Prostate gland (tissue), 2 donors: ENCODE data around the gene NEURL1.

Experiments used
- POLR2A ChIP-seq: fragments of 450-650 bp; IDR thresholded peaks from one replicate; pipeline ENCODE4 v1.6.1; 2016; ENCODE audit warnings: antibody characterized with exemption, mild to moderate bottlenecking
- TF ChIP-seq, protein P1 (sequence below), 4 experiments: fragments of 200-600 bp in 2 of 4; fragments of 450-650 bp in 2 of 4; sonication (generic) in 2 of 4; IDR thresholded peaks; 1 replicate in 3 of 4; 2 replicates in 1 of 4; pipeline ENCODE4 v1.5.1; 2016 to 2019; ENCODE audit warnings: antibody characterized with exemption in 4 of 4, mild to moderate bottlenecking in 2 of 4, moderate library complexity in 2 of 4

DNA sequence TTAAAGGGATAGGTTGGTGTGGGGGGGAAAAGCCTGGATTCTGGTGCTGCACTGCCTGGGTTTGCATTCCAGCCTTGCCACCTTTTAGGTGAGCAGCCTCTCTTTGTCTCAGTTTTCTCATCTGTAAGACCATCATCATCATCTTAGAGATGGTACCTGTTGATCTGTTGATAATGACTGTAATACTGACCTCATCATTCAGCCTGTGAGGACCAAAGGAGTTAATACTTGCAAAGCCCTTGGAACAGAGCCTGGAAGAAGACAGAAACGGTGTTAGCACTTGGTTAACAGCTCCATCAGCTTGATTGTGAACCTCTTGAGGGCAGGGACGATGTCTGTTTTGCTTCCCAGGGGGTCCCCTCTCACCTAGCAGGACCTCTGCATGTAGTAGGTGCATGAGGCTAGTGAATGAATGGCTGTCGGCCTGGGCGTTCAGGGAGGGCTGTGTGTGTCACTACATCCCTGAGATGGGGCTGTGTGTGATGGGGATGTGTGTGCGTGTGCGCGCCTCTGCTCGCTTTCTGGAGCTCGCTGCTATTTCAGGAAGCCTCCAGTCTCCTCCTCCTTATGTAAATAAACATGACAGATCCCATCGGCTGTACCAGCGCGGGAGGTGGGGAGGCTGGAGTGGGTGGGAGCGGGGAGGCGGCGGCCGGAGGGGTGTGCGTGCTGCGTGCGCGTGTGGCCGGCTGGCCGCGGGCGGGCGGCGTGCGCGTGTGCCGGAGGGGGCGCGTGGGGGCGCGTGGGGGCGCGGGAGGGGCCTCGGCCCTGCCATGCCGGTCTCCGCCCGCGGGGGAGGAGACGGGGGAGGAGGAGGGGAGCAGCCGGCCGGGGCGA lies 61.2 kb downstream of the NEURL1 start:
- TF ChIP-seq, protein P1, sequence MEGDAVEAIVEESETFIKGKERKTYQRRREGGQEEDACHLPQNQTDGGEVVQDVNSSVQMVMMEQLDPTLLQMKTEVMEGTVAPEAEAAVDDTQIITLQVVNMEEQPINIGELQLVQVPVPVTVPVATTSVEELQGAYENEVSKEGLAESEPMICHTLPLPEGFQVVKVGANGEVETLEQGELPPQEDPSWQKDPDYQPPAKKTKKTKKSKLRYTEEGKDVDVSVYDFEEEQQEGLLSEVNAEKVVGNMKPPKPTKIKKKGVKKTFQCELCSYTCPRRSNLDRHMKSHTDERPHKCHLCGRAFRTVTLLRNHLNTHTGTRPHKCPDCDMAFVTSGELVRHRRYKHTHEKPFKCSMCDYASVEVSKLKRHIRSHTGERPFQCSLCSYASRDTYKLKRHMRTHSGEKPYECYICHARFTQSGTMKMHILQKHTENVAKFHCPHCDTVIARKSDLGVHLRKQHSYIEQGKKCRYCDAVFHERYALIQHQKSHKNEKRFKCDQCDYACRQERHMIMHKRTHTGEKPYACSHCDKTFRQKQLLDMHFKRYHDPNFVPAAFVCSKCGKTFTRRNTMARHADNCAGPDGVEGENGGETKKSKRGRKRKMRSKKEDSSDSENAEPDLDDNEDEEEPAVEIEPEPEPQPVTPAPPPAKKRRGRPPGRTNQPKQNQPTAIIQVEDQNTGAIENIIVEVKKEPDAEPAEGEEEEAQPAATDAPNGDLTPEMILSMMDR (IDR thresholded peaks at IDR 0.05), result no peak
- TF ChIP-seq POLR2A, result no peak
